HG02870 (cell line): Measurements from ENCODE around the gene CAPN9.

Source experiments
- ATAC-seq: cut with Tn5 transposase; IDR thresholded peaks from one replicate; pipeline ENCODE4 v1.9.1; 2021; ENCODE audit warnings: mild to moderate bottlenecking, moderate library complexity; ENCODE audit not compliant: unreplicated experiment

The CAPN9 gene

GRCh38 chr1:230794431-230794830 lies 47.2 kb downstream of the CAPN9 start:
- no peak for ATAC-seq

DNA sequence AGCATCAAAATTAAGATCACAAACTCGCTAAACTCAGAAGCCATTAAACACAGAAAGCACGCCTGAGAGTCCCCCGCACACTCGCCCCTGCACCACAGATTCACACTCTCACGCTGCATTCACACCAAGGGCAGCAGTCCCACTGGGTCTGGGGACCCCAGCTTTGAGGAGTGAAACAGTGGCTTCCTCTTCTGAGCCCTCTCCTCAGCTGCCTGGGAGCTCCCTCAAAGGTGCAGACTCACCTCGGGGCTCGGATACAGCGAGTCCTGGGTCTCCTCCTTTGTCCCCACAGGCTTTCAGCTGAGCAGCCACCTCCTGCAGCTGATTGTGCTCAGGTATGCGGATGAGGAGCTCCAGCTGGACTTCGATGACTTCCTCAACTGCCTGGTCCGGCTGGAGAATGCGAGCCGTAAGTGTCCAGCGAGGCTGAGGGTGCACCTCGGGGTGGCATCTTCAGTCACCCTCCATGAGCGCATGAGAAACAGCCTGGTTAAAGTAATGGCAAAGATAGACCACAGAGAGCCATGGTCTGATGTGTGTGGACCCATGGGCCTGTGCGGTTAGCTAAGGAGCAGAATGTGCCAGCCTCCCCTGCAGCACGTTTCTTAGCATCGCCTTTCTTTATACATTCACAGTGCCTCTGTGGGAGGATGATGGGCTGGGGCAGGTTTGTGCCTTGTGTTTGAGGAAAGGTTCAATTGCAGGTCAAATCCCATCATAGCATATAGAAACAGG lies 47.9 kb downstream of the CAPN9 start:
- no peak for ATAC-seq

DNA sequence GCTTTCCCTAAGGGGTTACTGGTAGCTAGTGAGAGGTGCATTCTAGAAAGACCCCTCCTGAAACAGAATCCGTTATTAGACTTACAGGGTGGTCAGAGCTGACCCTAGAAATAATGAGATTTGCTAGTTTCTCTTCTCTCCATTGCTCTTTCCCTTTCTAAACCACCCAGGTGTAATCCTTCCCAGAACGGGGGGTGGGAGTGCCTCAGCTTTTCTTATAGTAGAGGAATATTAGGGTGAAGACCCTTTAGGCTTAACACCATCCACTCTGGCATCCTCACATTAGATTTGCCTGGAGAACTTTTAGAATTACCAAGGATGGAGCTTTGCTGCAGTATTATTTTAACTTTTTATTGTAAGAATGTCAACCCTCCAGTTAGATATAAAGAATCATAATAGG lies 49.4 kb downstream of the CAPN9 start:
- ATAC-seq = no peak

- ATAC-seq = no peak
Measured at GRCh38 chr1:230797376-230797920, 50.3 kb downstream of the CAPN9 start.

DNA sequence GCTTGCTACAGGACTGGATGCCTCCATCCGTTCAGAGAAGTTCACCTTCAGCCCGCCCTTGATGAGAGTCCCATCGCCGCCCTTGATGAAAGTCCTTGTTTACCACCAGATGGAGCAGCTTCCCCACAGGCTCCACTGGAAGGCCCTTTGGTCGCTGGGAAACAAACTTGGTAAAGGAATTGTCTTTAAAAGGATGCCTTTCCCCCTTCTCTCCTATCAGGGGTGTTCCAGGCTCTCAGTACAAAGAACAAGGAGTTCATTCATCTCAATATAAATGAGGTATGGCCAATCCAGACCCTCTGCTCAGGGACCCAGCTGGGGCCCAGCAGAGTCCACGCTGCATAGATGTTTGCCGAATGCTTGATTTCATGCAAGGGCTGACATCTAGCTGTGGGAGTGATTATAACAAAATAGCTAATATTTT lies 50.8 kb downstream of the CAPN9 start:
- ATAC-seq = no peak

DNA sequence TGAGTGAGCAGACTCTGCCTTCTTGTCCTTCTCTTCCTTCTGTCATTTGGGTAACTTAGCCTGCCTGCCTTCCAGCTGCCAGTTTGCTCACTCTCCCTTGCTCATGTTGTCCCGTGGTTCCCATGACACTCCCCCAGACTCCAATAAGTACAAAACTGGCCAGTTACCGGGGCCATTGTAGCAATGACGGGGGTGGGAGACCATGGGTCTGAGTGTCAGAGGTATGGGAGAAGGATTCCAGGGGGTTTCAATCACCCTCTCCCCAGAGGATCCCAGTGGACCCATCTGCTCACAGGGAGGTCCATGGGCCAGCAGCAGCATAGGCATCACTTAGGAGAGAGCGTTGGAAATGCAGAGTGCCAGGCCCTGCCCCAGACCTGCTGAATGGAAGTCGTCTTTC lies 51.3 kb downstream of the CAPN9 start:
- no peak for ATAC-seq

DNA sequence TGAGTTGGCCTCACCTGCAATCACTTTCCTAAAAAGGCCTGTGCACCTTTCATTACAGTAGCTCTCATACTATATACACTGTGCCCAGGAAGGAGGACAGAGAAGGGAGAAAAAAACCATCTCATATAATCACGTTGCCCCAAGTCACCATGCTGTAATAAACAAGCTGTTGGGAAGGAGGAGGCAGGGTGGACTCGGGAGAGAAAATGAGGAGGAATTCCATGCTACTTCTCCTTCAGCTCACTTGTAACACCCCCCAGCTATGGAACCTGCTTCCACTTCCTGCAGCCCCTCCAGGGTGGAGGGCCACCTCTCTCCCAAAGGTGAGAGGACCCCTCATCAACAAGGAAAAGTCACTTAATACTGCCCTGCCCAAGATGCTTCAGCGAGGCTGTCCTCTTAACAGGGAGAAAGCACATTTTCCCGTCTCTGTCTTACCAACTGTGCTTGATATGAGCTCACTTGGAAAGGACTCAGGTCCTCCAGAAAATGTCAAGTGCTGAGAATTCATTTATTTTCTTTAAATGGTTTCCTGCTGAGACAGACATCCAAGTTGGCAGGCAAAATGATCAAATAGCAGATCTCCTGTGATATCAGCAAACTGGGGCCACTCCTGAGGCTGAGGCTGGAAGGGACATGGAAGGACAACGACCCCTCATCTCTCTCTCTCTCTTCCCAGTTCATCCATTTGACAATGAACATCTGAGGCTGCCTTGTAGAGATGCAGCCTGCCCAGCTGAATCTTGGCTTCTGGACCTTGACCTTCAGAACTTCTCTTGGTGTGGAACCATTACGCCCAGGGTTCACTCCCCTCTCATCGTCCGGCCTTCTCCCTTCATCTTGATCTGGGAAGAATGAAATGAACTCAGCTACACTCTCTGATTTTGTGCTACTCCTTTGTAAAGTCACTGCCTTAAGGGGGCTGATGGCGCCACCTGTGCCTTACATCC lies 54.0 kb downstream of the CAPN9 start:
- no peak for ATAC-seq

DNA sequence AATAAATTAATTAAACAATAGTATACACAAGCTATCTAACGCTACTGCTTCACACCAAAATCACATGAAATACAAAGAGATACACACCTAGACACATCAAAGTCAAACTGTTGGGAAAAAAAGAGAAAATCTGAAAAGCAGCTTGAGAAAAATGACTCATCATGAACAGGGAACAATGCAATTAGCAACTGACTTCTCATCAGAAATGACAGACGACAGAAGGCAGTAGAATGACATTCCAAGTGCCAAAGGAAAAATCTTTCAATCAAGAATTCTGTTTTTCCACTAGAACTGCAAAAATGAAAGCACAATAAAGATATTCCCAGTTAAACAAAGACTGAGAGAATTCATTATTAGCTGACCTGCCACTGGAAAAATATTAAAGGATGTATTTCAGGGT lies 57.2 kb downstream of the CAPN9 start:
- ATAC-seq = no peak

DNA sequence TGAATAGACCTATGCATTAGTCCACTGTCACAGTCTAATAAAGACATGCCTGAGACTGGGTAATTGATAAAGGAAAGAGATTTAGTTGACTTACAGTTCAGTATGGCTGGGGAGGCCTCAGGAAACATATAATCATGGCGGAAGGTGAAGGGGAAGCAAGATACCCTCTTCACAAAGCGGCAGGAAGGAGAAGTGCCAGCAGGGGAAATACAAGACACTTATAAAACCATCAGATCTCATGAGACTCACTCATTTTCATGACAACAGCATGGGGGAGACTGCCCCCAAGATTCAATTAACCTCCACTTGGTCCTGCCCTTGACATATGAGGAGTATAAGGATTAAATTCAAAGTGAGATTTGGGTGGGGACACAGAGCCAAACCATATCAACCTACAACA lies 59.4 kb downstream of the CAPN9 start:
- ATAC-seq = no peak

DNA sequence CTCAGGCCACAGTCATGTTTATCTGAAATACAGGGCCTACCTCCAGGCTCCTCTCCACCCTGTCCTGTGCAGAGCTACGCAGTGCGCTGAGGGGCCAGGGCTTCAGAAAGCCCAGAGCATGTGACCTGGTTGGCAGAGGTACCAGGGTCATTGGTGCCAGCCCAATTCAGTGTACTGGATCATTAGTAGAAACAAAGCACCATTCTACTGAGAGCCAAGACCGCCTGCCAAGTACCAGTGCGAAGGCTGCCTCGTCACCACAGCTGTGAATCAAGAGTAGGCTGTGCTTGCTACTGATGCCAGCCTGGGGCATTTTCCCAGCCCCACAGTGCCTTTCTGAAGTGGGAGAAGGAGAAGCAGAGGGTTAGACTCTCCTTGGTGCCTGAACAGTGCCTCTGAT lies 59.8 kb downstream of the CAPN9 start:
- ATAC-seq = no peak

DNA sequence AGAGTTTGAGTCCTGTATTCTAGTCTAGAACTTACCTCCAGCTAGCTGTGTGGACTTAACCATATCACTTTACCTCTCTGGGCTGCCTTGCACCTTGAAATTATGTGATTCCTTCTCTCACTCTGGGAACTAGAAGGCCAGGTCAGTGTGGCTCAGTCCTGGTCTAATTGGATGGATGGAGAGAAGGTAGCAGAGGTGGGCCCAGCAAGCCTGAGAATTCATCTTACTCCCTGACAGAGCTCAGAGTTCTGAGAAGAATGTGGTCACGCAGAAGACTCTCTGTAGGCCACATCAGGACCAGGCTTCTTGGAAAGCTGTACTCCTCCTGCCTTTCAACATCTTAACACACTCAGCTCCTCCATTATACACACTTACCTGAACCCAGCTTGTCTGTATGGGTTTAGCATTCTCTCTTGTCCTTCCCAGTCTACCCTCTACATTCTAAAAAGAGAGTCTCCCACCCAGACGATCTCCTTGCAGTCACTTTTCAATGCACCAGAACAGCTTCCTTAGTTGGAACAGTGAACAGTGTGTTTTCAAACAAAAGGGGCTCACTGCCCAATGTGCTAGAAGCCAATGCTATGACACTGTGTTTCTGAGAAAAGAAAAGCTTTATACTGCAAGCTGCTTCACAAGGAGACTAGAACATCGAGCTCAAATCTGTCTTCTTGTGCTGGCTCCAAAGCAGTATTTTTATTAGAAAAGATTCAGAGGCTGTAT lies 60.5 kb downstream of the CAPN9 start:
- no peak for ATAC-seq

DNA sequence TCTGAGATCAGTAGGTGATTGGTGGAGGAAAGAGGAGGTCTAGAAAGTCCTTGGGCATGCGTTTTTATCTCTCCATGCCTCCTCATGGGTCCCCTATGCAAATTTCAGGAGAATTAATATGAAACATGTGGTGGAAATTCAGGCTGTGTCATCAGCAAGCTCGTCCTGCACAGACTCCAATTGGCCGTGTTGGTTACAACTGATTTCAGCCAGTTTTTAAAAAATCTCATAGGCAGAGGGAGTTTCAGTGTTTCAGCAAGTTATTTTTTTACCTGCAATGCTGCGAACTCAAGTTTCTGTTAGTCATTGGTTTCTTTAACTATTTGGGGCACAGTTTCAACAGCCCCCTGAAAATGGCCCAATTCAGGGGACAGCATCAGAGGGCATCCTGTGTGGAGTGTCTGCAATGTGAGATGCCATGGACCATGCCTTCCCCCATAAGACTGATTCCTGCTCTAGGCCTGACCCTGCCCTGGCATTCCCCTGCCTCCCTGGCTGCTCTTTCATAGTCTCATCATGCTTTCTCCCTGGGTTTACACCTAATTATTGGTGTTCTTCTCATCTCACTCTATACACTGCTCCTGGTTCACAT lies 61.2 kb downstream of the CAPN9 start:
- ATAC-seq = no peak

DNA sequence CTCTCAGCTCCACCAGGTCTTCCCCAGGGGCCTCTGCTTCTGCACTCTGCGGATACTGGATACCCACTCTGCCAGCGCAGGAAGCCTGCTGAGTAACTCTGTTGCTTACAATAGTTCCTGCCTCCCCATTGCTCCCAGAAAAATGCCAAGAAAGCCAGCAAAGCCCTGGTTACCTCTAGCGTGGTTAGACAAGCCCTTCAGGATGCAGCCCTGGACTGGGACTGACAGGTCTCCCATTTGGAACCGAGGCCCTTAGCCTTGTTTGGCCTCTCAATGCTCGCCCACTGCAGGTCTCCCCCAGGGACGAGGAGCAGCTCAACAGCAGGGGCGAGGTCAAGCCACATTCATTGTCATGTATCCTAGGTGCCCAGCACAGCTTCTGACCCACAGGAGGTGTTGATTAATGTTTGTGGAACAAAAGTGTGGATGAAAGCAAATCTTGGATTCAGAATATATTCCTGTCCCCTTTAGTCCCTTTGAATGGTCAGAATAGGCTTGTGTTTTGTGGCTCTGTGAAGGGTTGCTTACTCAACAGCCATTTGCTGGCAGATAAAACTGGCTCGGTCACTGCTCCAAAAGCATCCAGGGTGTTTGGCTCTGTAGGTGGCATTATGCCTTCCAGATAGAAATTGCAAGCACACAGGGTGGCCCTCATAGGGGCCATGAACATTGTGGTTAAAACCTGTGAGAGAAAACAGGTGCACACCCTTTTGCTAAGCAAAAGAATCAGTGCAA lies 62.2 kb downstream of the CAPN9 start:
- ATAC-seq = no peak

- ATAC-seq = no peak
Measured at GRCh38 chr1:230812568-230812967, 65.4 kb downstream of the CAPN9 start.

DNA sequence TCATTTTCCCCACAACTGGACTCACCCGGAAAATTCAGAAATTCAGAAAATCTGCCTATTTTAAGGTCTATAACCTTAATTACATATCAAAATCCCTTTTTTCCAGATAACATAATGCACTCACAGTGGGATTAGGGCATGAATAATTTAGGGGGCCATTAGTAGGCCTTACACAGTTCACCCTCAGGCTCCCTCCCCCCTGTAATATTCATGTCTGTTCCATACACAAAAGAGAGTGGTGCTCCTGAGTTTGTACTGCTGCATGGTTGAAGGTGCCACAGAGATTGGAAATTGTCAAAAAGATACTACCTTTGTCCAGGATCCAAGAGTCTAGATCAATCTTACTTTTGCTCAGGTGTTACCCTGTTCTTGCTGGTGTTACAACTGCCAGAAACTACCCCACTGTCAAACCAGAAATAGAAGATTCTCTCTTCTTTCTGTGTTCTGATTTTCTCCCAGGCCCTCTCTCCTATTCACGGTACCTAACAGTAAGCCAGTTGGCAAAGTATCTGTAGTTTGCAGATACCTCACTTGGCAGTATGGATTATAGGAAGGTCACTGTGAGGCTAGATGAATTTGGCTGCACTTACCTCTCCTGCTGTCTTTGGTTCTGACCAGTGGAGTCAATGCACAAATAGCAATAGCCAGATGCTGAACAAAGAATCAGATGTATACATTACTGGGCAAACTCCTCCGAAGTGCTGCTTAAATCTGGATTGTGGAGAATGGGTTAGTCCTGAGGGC lies 67.9 kb downstream of the CAPN9 start:
- ATAC-seq = no peak

- ATAC-seq = no peak
Measured at GRCh38 chr1:230816018-230816417, 68.8 kb downstream of the CAPN9 start.

GRCh38 chr1:230818367-230818766 lies 71.2 kb downstream of the CAPN9 start:
- ATAC-seq = no peak

DNA sequence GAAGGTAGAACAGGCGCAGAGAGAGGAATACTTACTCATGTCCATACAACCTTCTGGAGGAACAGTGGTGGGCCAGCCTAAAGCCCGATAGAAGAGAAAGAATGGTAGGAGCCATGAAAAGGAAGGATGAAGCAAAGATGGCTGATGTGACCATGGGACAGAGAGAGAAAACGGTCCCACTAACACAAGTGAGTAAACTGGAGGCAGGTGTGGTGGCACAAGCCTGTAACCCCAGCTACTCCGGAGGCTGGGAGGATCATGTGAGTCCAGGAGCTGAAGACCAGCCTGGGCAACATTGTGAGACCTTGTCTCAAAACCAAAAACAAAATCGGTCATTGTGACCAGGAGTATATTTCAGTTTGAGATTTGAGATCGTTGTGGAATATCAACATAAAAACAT lies 71.7 kb downstream of the CAPN9 start:
- ATAC-seq = no peak

DNA sequence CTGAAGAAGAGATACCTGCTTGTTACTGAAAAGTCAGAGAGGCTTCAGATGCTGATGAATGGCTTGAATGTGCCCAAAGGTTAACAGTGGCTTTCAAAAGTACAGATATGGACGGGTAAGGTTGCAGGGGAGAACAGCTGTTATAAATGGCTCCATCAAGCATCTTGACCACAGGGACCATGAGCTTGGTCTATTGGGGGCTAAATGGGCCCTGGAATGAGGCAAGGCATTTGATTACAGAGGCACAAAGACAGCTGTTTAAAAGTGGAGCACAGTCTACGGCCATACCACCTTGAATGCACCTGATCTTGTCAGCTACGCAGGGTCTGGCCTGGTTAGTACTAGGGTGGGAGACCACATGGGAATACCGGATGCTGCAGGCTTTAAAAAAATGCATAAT lies 72.8 kb downstream of the CAPN9 start:
- ATAC-seq = no peak
